NCI-H146 (cell line): ENCODE measurements around the gene RBM20.

ENCODE experiments used
- DNase-seq: peaks from one replicate; lab custom pipeline; 2025; lab: John Stamatoyannopoulos, UW

The RBM20 gene

GRCh38 chr10:110679486-110680272 is 35.5 kb downstream of the RBM20 start:
- peak; percentile 15 for DNase-seq

GRCh38 chr10:110680273-110681020 is 36.3 kb downstream of the RBM20 start:
- peak; percentile 62 for DNase-seq

- peak; percentile 75 for DNase-seq
Observed at GRCh38 chr10:110681023-110681681, 37.0 kb downstream of the RBM20 start.

GRCh38 chr10:110682348-110682747 is 38.2 kb downstream of the RBM20 start:
- DNase-seq, result no peak

GRCh38 chr10:110684800-110685446 is 40.8 kb downstream of the RBM20 start:
- DNase-seq, result no peak

- DNase-seq, result no peak
Observed at GRCh38 chr10:110686047-110686446, 41.9 kb downstream of the RBM20 start.

- DNase-seq, result no peak
Observed at GRCh38 chr10:110686949-110687348, 42.8 kb downstream of the RBM20 start.

GRCh38 chr10:110687400-110687799 is 43.3 kb downstream of the RBM20 start:
- no peak for DNase-seq

- no peak for DNase-seq
Observed at GRCh38 chr10:110691139-110691538, 47.0 kb downstream of the RBM20 start.

- DNase-seq, result no peak
Observed at GRCh38 chr10:110694263-110694662, 50.1 kb downstream of the RBM20 start.

GRCh38 chr10:110694820-110695538 is 50.8 kb downstream of the RBM20 start:
- no peak for DNase-seq

GRCh38 chr10:110695539-110695886 is 51.4 kb downstream of the RBM20 start:
- DNase-seq, result no peak

GRCh38 chr10:110696436-110696835 is 52.3 kb downstream of the RBM20 start:
- no peak for DNase-seq

GRCh38 chr10:110698340-110698739 is 54.2 kb downstream of the RBM20 start:
- DNase-seq, result no peak

GRCh38 chr10:110698782-110699201 is 54.7 kb downstream of the RBM20 start:
- no peak for DNase-seq

GRCh38 chr10:110699859-110700468 is 55.8 kb downstream of the RBM20 start:
- no peak for DNase-seq

GRCh38 chr10:110700947-110701616 is 56.9 kb downstream of the RBM20 start:
- no peak for DNase-seq

- no peak for DNase-seq
Observed at GRCh38 chr10:110701617-110701971, 57.5 kb downstream of the RBM20 start.

- DNase-seq, result no peak
Observed at GRCh38 chr10:110704070-110704469, 59.9 kb downstream of the RBM20 start.

GRCh38 chr10:110704906-110705476 is 60.9 kb downstream of the RBM20 start:
- DNase-seq, result no peak
